ENCODE data around the gene NCOR1.
"Not testable (repeated sequence)": the region's sequence is repeated elsewhere in the genome, so short reads cannot be mapped to it uniquely, and the experiment has no call there.

The NCOR1 gene

DNA sequence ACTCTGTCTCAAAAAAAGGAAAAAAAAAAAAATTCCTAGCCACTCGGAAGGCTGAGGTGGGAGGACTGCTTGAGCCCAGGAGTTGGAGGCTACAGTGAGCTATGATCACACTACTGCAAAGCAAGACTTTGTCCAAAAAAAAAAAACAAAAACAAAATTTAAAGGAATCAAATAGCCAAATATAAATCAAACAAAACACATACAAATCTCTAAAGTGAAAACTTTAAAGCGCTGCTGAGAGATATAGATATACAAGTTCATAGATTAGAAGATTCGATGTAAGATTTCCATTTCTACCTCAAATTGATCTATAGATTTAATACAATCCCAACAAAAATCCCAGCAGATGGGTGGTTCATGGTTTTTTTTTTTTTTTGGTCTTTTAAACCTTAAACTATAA is 132.1 kb downstream of the NCOR1 start:
- DNase-seq = no peak

DNA sequence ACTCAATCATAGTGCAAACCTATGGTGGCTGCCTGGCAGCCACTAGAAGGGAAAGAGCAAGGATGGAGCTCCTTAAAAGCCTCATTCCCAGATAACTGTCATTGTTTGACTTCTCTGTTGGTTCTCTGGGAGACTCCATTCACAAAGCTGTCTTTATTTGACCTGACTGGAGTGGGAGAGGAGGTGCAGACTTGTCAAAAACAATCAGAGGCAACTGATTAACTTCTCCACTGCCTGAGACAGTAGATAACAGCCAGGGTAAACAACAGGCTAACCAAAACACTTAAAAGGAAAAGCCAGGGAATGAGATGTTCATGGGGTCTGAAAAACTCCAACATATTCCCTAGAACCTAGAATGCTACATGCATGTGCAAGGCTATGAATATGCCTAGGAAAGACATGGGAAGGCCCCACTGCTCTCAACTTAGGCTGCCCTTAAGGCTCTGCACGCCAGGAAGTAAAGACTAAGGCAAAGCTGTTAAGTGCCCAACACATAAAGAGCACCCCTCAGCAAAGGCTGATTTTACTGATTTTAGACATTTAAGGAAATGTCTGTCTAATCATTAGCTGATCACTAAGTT is 133.7 kb downstream of the NCOR1 start:
- no peak for DNase-seq

- no peak for DNase-seq
These were observed 135.0 kb downstream of the NCOR1 start for GRCh38 chr17:16080366-16080765.

DNA sequence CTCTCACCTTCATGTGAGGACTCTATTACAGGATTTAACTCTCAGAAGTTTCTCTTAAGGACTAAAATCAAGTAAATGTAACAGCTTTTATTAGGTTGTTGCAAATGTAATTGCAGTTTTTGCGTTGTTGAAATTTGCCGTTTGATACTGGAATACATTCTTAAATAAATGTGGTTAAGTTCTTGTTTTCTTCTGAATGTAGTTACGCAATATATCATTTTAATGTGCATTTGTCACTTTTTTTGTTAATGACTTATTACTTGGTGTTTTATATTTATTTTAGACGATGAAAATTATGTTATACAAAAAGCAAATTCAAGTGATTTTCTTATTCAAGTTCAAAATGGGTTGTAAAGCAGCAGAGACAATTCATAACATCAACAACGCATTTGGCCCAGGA is 139.4 kb downstream of the NCOR1 start:
- DNase-seq = no peak

- DNase-seq = no peak
These were observed 140.9 kb downstream of the NCOR1 start for GRCh38 chr17:16074423-16074822.

GRCh38 chr17:16073845-16074244 is 141.5 kb downstream of the NCOR1 start:
- no peak for DNase-seq

DNA sequence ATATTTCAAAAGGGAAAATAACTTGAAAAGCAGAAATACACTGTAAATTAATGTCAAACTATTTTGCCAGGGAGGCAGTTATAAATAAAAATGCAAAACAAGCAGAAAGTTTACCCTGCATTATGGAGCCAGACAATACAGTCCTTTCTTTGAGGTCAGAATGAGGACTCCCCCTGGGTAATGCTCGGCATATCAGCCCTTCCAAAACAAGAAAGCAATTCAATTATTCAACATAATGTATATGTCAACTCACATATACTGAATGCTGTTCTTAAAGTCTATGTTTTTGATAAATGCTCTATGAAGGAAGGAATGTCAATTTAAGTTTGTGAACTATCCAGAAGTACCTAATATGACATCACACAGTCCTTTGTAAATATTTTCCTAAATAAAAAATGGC is 143.3 kb downstream of the NCOR1 start:
- DNase-seq = no peak

DNA sequence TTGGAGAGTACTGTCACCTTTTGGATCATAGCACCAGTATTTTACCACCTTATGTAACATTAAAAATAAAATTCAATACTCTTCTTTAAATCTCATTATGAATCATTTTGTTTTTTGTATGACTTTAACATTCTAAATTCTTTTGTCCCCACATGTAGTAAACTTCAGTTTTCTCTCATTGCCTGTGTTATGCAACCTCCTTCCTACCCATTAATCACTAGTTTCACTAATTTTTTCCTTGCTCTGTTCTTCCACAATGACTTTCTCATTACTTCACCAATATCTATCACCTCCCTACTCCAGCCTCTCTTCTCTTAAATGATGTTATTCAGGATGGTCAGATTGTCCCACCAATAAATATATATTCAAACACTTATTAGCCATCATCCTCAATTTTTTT is 147.0 kb downstream of the NCOR1 start:
- no peak for DNase-seq

- no peak for DNase-seq
These were observed 149.2 kb downstream of the NCOR1 start for GRCh38 chr17:16066125-16066524.

- no peak for DNase-seq
These were observed 153.7 kb downstream of the NCOR1 start for GRCh38 chr17:16061631-16062030.

DNA sequence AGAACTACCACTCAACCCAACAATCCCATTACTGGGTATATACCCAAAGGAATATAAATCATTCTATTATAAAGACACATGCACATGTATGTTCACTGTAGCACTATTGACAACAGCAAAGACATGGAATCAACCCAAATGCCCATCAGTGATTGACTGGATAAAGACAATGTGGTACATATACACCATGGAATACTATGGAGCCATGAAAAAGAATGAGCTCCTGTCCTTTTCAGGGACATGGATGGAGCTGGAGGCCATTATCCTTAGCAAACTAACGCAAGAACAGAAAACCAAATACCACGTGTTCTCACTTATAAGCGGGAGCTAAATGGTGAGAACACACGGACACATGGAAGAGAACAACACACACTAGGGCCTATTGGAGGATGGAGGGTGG is 160.2 kb downstream of the NCOR1 start:
- DNase-seq = not testable (repeated sequence)

GRCh38 chr17:16052486-16052885 is 162.8 kb downstream of the NCOR1 start:
- DNase-seq = no peak

DNA sequence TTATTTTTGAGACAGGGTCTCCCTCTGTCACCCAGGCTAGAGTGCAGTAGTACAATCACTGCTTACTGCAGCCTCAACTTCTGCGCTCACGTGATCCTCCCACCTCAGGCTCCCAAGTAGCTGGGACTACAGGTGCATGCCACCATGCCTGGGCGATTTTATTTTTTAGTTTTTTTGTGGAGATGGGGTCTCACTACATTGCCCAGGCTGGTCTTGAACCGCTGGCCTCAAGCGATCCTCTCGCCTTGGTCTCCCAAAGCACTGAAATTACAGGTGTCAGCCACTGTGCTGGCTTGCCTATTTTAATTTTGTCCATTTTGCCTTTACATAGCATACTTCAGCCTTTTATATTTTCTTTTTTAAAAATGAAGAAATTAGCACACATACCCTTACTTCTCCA is 164.5 kb downstream of the NCOR1 start:
- no peak for DNase-seq

DNA sequence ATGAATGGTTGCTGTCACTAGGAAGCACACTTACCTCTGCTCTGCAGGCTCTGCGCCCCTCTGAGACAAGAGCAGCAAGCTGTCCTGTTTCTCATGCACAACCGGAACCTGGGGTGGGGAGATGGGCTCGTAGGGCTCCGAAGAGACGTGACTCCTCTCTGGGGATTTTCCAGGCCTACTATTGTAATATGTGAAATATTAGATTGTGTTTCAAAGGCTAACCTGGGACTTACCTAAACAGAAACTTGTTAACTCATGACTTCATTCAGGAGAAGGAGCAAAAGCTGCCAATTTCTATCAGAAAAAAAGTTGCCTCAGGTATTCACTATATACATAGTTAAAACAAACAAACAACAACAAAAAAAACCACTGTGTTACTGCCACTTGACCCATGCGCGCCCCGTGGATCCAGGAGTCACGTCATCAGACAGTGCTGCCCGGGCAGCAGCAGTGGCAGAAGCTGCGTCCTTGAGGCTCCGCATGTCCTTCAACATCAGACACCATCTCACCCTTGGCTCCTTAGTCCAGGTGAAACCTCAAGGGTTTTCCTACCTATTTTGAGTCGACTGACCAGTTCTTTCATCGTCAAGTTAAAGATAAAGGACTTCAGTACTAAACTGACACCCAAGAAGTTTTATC is 166.4 kb downstream of the NCOR1 start:
- no peak for DNase-seq

DNA sequence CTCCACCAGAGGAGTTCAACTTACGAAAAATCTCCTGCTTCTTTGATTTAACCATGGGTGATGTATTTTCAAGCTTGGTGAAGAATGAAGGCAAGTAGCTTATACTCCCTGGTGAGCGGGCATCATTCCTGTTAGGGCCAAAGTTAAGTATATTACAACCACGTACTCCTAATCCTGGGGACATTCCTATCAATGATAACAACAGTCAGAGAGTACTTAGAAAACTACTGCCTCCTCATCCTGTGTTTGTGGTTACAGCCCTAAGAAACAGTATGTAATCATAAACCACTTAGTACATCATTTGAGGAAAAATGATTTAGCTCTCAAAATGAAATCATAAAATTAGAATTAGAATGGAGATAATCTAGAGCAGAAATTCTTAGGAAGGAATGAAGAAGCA is 168.4 kb downstream of the NCOR1 start:
- DNase-seq = no peak

GRCh38 chr17:16044487-16044886 is 170.8 kb downstream of the NCOR1 start:
- DNase-seq = no peak

- no peak for DNase-seq
These were observed 174.6 kb downstream of the NCOR1 start for GRCh38 chr17:16040710-16041251.

GRCh38 chr17:16037636-16038035 is 177.7 kb downstream of the NCOR1 start:
- no peak for DNase-seq

DNA sequence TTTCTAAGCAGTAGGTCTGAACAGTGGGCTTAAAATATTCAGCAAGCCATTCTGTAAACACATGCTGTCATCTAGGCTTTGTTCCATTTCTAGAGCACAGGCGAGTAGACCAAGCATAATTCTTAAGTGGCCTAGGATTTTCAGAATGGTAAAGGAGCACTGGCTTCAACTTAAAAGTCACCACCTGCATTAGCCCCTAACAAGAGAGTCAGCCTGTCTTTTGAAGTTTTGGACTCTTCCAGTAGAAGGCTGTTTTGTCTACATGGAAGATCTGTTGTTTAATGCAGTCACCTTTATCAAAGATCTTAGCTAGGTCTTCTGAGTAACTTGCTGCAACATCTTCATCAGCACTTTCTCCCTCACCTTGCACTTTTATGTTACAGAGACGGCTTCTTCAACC is 179.1 kb downstream of the NCOR1 start:
- no peak for DNase-seq

GRCh38 chr17:16033729-16034349 is 181.5 kb downstream of the NCOR1 start:
- no peak for DNase-seq

GRCh38 chr17:16027708-16028584 is 187.4 kb downstream of the NCOR1 start:
- no peak for DNase-seq

DNA sequence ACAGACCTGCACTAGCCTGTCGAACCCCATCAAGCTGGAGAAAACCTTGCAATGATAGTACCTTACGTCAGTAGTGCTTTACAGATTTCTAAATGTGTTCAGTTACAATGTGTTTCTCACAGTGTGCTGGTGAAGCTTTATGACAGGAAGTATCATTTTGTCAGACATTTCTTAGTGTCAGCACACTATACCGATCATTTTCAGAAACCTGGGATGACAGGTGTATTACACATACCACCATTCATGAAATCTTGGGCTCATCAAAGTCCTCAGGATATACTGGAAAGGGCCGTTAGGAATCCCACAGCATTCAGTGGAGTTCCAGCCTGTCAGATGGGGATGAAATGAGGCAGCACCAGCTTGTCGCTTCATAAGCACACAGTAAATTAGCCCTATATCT is 188.4 kb downstream of the NCOR1 start:
- DNase-seq = no peak

- no peak for DNase-seq
These were observed 190.1 kb downstream of the NCOR1 start for GRCh38 chr17:16025202-16025601.
